Mucosa of descending colon (tissue), 3 donors: Measurements from ENCODE around the gene SEPTIN8. TPM values are rescaled to one million over a fixed set of nuclear protein-coding genes. Genes with fewer than 3 reads are reported as not detected.

Experiments
- ATAC-seq: fragments of 200-7000 bp; cut with Tn5 transposase; one replicate; pipeline ENCODE4 v1.9.1; 2020; ENCODE audit warnings: mild to moderate bottlenecking, moderate library complexity
- DNase-seq, 3 donors: peaks; one replicate each; pipeline ENCODE4 v3.0.0-alpha.2; 2020
- H3K36me3 ChIP-seq: fragments of 200-600 bp; one replicate; pipeline ENCODE4 v1.8.0; 2021; ENCODE audit warnings: low read depth, mild to moderate bottlenecking
- H3K4me1 ChIP-seq: fragments of 200-600 bp; one replicate; pipeline ENCODE4 v1.8.0; 2021; ENCODE audit warnings: low read depth, mild to moderate bottlenecking
- H3K4me3 ChIP-seq: fragments of 200-600 bp; one replicate; pipeline ENCODE4 v1.8.0; 2021; ENCODE audit warnings: mild to moderate bottlenecking
- H3K9me3 ChIP-seq: fragments of 200-600 bp; one replicate; pipeline ENCODE4 v1.8.0; 2021; ENCODE audit warnings: mild to moderate bottlenecking
- intact Hi-C, 2 donors: fragments of 100-400 bp; cut with DNase I in 1 of 2; cut with micrococcal nuclease in 1 of 2; formaldehyde crosslinking; loops; one replicate each; pipeline versions ENCODE4 v1.11.0 to v1.11.1; 2022; cut with DNase I, micrococcal nuclease
- total RNA-seq, 3 donors: library from RNA; stranded (reverse); fragmentation: NEBNext Ultra II Directional in 2 of 3; extraction: Animal tissue kit (Norgen Biotek cat#: 25700) in 2 of 3; gene quantifications; one replicate each; pipeline versions ENCODE4 v1.2.1 to v1.2.4, GENCODE V29; 2021 to 2023
- TF ChIP-seq, protein P1 (sequence below): fragments of 200-600 bp; IDR thresholded peaks from one replicate; pipeline ENCODE4 v1.8.0; 2022; ENCODE audit warnings: antibody characterized with exemption, mild to moderate bottlenecking
- donor health status: DM: no; HTN: no; CAD: no; lungs with moderate emphysema.
- donor health status: DM: no; HTN: no; CAD: no.
- donor health status: DM: no; HTN: yes; CAD: no.

The SEPTIN8 gene
- total RNA-seq, 3 donors from 2014 or later: 49.9 to 64.7 (median 61.1) TPM

DNA sequence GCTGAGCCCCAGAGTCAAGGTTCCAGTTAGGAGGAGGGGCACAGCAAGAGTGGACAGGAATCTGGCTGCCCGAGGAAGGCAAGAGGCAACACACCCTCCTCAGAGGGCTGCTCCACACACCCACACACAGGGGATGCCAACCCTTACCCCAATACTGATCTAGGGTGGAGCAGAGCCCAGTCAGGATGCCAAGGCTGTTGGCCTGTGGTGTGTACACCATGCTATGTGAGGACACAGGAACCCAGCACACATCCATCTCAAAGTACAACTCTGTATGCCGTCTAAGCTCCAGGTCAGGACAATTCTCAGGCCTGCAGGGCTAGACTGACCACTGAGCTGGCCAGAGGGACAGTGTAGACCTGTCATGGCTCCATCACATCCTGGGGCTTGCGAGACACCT lies 2.6 kb downstream of the SEPTIN8 start:
- ATAC-seq (no peak), DNase-seq (no peak)
- Histone ChIP-seq H3K36me3 (no peaks in the 10 kb centered on the region), H3K4me1 (peaks cover 20% of the 10 kb centered on the region), H3K9me3 (no peaks in the 10 kb centered on the region), H3K4me3 (no peak overlapping the region)
- TF ChIP-seq, protein P1, sequence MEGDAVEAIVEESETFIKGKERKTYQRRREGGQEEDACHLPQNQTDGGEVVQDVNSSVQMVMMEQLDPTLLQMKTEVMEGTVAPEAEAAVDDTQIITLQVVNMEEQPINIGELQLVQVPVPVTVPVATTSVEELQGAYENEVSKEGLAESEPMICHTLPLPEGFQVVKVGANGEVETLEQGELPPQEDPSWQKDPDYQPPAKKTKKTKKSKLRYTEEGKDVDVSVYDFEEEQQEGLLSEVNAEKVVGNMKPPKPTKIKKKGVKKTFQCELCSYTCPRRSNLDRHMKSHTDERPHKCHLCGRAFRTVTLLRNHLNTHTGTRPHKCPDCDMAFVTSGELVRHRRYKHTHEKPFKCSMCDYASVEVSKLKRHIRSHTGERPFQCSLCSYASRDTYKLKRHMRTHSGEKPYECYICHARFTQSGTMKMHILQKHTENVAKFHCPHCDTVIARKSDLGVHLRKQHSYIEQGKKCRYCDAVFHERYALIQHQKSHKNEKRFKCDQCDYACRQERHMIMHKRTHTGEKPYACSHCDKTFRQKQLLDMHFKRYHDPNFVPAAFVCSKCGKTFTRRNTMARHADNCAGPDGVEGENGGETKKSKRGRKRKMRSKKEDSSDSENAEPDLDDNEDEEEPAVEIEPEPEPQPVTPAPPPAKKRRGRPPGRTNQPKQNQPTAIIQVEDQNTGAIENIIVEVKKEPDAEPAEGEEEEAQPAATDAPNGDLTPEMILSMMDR: no peak
- intact Hi-C loops: no loop called here

DNA sequence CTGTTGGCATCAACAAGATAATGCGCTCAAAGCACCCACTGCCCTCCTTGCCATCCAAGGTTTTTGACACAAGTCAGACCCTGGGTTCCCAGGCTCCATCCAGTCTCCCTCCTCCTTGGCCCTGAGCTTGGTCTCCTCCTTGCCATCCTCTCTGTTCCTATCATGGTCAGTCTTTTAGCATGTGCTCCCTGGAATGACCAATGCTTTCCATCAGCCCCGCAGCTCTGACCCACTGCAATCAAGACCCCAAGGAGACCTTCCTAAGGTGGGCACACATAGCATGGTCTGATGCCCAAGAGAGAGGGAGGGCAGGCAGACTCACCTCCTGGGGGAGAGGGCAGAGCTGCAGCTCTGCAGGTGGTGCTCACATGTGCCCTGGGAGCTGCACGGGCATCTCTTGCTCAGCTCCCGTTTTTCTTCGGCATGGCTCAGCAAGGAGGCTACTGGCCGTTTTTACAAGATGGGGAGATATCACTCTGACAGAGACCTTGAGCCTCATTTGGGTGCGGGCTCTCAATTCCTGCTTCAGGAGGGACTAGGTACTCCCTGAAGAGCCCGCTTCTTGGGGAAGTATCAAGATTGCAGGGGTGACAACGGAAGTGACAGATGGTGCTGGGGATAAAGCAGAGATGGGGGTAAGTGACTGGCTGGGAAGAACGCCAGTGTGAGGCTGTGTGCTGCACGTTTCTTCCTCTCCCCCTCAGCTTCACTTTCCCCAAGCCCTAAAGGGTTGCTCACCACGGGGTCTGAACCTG lies 3.3 kb downstream of the SEPTIN8 start:
- intact Hi-C loops: no loop called here
- no peak for DNase-seq

DNA sequence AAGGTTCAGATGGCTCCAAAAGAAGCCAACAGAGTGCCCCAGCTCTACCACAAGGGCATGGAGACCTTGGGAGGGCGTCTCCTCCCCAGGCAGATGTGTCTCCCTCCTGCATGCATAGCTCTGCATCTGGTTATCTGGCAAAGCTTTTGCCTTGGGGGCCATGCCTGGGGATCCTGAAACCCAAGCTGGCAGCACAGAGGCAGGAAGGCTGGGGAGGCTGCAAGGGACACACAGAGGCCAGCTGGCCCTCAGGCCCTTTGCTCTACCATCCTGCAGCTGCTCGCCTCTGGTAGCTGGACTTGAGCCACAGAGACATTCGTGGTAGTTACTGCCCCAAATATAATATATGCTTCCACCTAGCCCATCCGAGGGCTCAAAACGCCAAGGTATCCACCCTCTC lies 3.9 kb downstream of the SEPTIN8 start:
- no peaks in the 10 kb centered on the region for H3K36me3 ChIP-seq
- peaks cover 19% of the 10 kb centered on the region for H3K4me1 ChIP-seq
- intact Hi-C loops: no loop called here
- no peaks in the 10 kb centered on the region for H3K9me3 ChIP-seq
- no peak overlapping the region for H3K4me3 ChIP-seq
- DNase-seq (no peak), ATAC-seq (no peak)
- TF ChIP-seq, protein P1: no peak

More for the DNA sequence above, 3.3 kb downstream of the SEPTIN8 start:
- no peak for ATAC-seq
- TF ChIP-seq, protein P1: no peak
- Histone ChIP-seq H3K9me3 (no peaks in the 10 kb centered on the region), H3K36me3 (no peaks in the 10 kb centered on the region), H3K4me1 (peaks cover 20% of the 10 kb centered on the region), H3K4me3 (no peak overlapping the region)

DNA sequence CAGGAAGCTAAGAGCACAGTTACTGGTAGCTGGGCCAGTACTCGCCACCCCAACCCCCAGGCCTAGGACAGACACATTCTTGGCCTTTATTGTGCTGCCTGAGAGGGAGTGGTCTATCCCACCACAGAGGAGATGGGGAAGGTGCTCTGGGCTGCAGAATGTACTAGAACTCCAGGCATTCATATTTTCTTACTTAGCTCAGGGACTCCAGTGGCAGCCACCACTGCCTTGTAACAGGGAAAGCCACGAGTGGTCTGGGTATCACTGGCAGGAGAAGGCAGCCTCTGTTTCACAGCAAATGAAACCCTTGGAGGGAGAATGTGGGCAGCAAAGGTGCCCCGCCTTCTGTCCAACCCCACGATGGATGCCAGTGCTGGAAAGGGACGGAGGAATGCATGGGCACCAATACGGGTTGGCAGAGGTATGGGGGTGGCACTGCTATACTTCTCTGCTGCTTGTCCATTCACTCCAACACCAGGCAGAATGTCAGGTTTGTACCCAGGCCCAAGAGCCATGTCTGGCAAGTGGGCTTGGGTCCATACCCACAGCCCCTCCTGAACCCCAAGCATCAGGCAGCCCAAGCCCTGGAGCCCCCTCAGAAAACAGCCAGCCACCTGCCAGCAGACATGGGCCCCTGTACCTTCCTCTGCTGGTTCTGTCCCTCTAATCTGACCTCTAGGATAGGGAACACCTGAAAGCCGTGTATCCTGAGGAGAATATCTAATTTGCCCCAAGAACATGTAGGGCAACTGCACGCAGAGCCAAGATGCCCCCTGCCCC lies 4.6 kb downstream of the SEPTIN8 start:
- H3K9me3 ChIP-seq: no peaks in the 10 kb centered on the region
- H3K4me3 ChIP-seq: no peak overlapping the region
- ATAC-seq (no peak), DNase-seq (no peak)
- intact Hi-C loops: no loop called here
- peaks cover 15% of the 10 kb centered on the region for H3K4me1 ChIP-seq
- H3K36me3 ChIP-seq: no peaks in the 10 kb centered on the region
- TF ChIP-seq, protein P1: no peak

DNA sequence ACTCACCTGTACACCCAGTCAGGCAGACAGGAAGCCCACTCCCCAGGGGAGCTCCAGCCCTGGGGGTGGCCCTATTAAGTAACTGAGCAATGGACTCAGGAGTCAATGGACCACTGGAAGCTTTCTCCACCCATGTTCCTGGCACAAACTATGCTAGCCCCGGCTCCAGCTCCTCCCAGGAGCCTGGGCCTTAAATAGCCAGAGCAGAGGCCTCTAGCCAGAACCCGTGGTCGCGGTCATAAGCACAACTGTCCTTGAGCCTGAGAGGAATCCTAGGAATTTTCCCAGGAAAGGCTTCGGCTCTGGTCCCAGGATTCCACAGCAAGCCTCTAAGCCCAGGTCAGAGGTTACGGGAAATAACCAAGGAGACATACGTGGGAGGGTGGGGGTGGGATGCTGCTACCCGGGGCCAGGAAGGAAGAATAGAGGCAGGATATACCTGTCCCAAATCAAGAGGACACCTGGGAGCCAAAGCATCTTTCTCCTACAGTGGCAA lies 5.5 kb downstream of the SEPTIN8 start:
- intact Hi-C loops: no loop called here
- no peaks in the 10 kb centered on the region for H3K36me3 ChIP-seq
- no peaks in the 10 kb centered on the region for H3K9me3 ChIP-seq
- H3K4me1 ChIP-seq: peaks cover 15% of the 10 kb centered on the region
- DNase-seq (no peak), ATAC-seq (no peak)
- no peak overlapping the region for H3K4me3 ChIP-seq
- TF ChIP-seq, protein P1: no peak
